22Rv1 (cell line): ENCODE results near the gene SMG7.

Experiments
- H3K27ac ChIP-seq: fragments of 450-650 bp; 2 replicates; pipeline ENCODE4 v1.5.1; 2017
- CTCF ChIP-seq: fragments of 450-650 bp; IDR thresholded peaks from 2 replicates; pipeline ENCODE4 v1.5.1; 2017; ENCODE audit warnings: mild to moderate bottlenecking
- ZFX ChIP-seq: fragments of 450-650 bp; IDR thresholded peaks from 2 replicates; pipeline ENCODE4 v1.6.1; 2017; ENCODE audit warnings: antibody characterized with exemption, borderline replicate concordance

Gene SMG7

GRCh38 chr1:183578856-183579255 lies 106.6 kb downstream of the SMG7 start:
- no peak for TF ChIP-seq CTCF
- TF ChIP-seq ZFX: no peak
- H3K27ac ChIP-seq: no peak overlapping the region

- no peak for TF ChIP-seq ZFX
- peak; percentile 43 for TF ChIP-seq CTCF
- H3K27ac ChIP-seq: no peak overlapping the region
Measured at GRCh38 chr1:183580281-183580682, 108.0 kb downstream of the SMG7 start.

GRCh38 chr1:183582021-183582713 lies 109.9 kb downstream of the SMG7 start:
- TF ChIP-seq ZFX (no peak), CTCF (no peak)
- H3K27ac ChIP-seq: no peak overlapping the region

- H3K27ac ChIP-seq: no peak overlapping the region
Measured at GRCh38 chr1:183583466-183583865, 111.2 kb downstream of the SMG7 start.

GRCh38 chr1:183584147-183584546 lies 111.8 kb downstream of the SMG7 start:
- TF ChIP-seq ZFX (no peak), CTCF (no peak)
- no peak overlapping the region for H3K27ac ChIP-seq

More at GRCh38 chr1:183583466-183583865, 111.2 kb downstream of the SMG7 start:
- TF ChIP-seq CTCF (no peak), ZFX (no peak)

- no peak for TF ChIP-seq ZFX
- TF ChIP-seq CTCF: no peak
- no peak overlapping the region for H3K27ac ChIP-seq
Measured at GRCh38 chr1:183585038-183585437, 112.7 kb downstream of the SMG7 start.

GRCh38 chr1:183586455-183586854 lies 114.2 kb downstream of the SMG7 start:
- TF ChIP-seq ZFX: no peak
- no peak overlapping the region for H3K27ac ChIP-seq

GRCh38 chr1:183586926-183587325 lies 114.6 kb downstream of the SMG7 start:
- no peak for TF ChIP-seq CTCF
- no peak for TF ChIP-seq ZFX
- H3K27ac ChIP-seq: no peak overlapping the region
